Left renal cortex interstitium (tissue), 4 donors: ENCODE data around the gene DOHH. TPM values are rescaled to one million over a fixed set of nuclear protein-coding genes. Genes with fewer than 3 reads are reported as not detected.

Experiments
- DNase-seq, 4 donors: peaks; one replicate each; pipeline ENCODE4 v3.0.0-alpha.2; 2013; ENCODE audit warnings: low read depth in 4 of 4, low spot score in 2 of 4, missing footprints in 1 of 4
- polyA plus RNA-seq, 4 donors: library from polyadenylated mRNA; unstranded; fragments of 120-200 nt; gene quantifications; one replicate each; pipeline ENCODE4 v1.2.1, GENCODE V29; 2013; ENCODE audit not compliant: insufficient read length in 4 of 4

The DOHH gene, protein sequence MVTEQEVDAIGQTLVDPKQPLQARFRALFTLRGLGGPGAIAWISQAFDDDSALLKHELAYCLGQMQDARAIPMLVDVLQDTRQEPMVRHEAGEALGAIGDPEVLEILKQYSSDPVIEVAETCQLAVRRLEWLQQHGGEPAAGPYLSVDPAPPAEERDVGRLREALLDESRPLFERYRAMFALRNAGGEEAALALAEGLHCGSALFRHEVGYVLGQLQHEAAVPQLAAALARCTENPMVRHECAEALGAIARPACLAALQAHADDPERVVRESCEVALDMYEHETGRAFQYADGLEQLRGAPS
- polyA plus RNA-seq: 10 to 100 TPM in 2 of 4 donors, 1 to 10 TPM in 2; 6.2 to 11.6 (median 10.1) TPM

DNA sequence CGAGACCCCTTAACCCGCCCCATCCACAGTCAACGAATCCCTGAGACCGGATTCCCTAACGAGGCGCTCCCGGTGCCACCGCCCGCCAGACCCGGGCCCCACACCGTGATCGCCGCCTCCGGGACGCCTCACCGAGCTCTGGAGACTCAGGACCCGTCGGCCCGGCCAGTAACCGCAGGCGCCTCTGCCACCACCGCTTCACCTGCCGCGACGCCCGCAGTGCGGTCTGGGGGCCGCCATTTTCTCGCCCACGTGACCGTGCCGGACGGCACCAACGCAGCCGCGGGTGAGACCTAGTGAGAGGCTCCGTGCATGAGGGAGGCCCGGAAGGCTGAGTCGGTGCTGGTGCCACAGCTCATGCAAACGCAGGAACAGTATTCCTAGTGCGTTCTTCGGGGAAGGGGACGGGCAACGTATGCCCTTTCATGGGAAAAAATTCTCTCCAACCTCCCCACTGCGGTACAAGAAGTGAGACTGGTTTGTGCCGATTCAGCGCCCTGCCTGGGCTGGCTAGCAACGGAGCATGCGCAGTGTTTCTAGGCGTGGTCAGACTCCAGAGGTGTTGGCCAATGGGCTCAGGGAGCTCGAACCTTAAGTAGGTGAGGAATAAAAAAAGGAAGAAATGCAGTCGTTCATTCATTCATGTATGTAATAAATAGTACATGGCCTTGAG lies at the start of gene DOHH:
DOHH (minus strand) TSS at position 246 of the 673 bp plus-strand sequence. CDS start 3,860 bp downstream, outside the sequence.
- DNase-seq: peak; percentile 94 to 96 (median 96)

DNA sequence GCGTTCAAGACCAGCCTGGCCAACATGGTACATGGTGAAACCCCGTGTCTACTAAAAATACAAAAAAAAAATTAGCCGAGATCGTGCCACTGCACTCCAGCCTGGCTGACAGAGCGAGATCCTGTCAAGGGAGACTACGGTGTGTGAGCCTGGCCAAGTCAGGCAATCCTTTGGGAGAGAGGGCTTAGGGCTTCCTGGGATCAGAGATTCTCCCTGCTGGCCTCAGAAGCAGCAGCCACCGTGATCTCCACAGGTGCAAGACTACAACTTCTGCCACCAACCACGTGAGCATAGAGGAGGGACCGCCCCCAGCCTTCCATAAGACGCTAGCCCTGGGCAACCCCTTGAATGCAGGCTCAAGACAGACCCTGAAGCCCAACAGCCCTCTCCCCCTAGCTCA lies 49.3 kb upstream of the DOHH start:
- DNase-seq: no peak

DNA sequence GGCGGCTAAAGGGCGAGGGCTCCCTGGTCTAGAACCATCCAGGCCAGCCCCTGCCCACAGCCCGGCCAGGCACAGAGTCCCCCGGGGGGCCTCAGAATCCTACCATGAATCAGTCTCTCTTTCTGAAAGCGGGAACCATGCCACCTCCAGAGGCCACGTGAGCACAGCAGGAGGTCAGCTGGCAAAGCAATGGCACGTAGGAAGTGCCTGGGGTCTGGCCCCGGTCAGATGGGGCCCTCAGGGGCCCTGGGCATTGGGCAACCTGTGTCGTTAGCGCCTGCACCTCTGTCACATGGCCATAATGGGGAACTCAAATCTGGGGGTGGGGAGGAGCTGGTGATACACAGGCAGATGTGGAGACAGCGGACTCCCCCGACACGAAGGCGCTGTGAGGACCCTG lies 48.1 kb upstream of the DOHH start:
- no peak for DNase-seq

DNA sequence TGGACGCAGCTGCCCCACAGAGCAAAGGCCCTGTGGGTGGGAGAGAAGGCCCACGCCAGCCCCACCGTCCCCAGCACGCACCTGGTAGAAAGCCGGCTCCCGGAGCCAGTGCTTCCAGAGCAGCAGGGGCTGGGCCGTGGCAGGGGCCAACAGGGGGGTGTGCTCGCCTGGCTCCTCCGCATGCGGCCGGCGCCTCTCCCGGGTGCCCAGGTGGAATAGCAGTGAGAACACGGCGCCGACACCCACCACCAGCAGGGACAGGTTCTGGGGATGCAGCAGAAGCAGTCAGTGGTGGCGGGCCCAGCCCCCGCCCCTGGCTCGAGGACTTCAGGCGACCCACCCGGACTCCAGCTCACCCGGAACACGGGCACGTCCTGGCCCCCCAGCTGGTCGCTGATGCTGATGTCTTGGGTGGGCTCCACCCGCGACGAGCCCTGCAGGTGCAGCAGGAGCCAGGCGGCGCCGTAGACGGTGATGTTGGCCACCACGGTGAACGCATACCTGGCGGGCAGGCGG lies 47.4 kb upstream of the DOHH start:
- DNase-seq: no peak

DNA sequence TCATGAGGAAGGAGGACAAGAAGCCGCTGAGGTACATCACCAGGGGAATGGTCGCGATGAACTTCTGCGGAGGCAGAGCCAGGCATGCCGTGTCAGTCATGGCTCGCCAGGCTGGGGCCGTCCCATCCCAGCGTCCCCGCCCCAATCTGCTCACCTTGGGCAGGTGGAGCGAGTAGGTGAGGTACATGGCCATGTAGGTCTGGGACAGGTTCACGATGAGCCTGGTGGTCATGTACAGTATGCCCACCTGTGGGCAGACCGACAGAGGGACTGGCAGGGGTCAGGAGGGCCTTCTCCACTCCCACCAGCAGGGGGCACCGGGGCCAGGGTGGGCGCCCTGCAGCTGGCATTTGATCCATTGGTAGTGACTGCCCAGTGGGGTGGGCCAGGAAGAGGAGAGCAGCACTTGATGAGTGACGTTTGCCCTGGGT lies 46.8 kb upstream of the DOHH start:
- DNase-seq: no peak

DNA sequence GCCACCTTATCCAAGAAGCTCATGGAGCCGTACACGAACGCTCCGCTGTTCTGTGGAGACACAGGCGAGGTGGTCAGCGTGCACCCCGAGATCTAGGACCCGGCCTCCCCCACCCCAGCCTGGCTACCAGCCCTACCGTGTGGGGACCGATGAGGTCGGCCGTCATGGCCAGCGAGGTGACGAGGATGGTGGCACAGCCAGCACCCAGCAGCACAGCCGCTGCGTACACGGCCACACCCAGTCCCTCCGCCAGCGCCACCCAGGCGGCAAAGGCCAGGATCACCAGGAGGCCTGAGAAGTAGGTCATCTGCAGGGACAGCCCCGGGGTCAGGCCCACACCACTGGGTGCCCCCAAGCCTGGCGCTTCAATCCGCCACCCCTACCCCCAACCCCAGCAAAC lies 45.6 kb upstream of the DOHH start:
- no peak for DNase-seq

DNA sequence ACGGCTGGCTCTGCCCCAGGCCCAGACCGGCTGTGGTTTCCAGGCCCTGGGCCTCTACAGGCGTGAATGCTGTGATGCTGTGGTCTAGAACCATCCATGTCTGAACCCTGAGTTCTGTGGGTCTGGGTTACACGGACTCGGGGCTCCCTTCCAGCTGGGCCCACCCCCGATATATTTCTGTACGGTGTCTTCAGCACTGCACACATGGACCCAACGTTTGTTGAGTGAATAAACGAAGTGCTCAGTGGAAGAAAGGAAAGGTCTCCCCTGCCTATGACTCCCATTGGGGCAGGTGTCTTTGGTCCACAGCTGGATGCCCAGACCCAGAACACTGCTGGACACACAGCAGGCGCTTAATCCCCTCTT lies 45.2 kb upstream of the DOHH start:
- DNase-seq: no peak

DNA sequence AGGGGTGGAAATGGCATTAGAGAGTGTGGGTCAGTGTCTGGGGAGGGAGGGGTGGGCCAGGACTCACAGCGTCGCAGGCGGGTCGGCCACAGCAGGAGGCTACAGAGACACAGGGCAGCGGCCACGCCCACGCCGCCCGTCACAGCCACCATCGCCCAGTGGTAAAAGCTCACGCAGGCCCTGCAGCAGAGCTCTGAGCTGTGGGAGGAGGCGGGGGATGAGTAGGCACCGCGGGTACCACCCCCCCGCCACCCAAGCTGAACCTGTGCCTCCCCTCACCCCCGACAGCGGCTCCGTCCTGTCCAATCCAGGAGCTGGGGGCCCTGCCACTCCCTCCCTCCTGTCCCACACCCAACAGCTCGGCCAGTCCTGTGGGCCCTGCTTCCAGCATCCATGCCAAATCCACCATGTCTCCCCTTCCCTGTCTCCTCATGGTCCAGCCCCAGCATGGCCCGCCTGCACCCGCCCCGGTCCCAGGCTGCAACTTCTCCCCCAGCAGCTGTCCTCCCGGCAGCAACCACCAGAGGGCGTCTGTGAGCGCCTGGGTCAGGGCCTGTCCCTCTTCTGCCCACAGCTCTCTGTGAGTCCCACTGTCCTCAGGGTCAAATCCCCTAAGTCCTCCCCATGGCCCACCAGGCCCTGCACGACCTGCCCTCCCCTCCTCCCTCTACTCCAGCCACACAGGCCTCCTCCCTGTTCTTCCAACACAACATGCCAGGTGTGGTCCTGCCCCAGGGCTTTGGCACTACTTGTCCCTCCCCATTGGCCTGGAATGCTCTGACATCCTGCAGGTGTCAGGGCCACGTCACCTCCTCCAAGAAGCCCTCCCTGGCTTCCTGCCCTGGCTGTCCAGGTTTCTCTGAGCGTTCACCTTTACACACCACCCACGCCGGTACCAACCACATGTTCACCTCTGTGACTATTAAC lies 44.5 kb upstream of the DOHH start:
- DNase-seq: no peak

DNA sequence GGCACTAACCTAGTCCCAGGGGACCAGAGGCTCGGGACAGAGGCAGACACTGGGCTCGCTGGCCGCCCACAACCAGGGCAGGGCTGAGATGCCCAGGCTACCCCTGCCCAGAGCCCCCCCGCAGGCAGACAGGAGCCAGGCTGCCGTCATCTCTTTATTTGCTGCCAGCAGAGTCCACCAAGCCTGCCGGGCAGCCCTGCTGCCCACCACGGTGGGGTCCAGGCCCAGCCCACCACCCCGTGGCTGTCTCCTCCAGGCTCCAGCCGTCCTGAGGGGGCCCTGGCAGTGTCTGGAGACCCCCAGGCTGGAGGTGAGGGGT lies 43.5 kb upstream of the DOHH start:
- no peak for DNase-seq

DNA sequence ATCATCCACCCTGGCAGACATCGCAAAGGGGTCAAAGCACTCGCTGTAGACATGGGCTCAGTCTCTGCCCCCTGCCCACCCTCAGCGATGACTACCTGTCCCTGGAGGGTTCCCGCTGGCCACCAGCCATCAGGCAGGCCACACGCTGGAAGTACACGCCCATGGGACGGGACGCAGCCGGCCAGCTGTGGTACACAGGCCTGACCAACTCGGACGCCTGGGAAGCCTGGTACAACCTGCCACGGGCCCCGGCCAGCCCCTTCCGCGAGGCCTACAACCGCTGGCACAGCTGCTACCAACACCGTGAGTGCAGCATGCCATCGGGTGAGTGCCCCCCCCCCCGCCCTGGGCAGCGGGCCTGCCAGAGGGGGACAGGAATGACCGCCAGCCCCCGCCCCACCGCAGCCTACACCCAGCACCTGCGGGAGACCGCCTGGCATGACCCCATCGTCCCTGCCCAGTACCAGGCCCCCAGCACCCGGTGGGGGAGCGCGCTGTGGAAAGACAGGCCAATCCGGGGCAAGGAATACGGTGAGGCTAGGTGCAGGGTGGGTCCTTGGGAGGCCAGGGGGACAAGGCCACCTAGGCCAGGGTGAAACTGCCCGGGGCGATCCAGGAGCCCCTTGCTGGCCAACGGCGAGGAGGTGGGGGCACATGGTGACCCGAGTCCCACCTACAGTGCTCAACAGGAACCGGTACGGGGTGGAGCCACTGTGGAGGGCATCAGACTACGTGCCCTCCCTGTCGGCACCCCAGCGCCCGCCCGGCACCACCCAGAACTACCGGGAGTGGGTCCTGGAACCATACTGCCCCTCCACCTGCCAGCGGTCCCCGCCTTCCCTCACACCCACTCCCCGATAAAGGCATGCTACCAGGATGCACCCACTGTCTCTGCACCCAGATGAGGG lies 42.9 kb upstream of the DOHH start:
- DNase-seq: no peak

DNA sequence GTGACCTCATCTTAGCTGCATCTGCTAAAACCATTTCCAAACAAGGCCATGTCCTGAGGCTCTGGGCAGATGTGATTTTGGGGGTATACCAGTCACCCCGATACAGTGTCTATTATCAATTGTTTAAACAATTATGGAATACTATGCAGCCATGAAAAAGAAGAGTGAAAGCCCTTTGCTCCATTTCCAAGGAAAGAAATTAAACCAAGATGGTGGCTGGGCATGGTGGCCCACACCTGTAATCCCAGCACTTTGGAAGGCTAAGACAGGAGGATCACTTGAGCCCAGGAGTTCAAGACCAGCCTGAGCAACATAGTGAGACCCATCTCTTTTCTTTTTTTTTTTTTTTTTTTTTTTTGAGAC lies 39.3 kb upstream of the DOHH start:
- no peak for DNase-seq

DNA sequence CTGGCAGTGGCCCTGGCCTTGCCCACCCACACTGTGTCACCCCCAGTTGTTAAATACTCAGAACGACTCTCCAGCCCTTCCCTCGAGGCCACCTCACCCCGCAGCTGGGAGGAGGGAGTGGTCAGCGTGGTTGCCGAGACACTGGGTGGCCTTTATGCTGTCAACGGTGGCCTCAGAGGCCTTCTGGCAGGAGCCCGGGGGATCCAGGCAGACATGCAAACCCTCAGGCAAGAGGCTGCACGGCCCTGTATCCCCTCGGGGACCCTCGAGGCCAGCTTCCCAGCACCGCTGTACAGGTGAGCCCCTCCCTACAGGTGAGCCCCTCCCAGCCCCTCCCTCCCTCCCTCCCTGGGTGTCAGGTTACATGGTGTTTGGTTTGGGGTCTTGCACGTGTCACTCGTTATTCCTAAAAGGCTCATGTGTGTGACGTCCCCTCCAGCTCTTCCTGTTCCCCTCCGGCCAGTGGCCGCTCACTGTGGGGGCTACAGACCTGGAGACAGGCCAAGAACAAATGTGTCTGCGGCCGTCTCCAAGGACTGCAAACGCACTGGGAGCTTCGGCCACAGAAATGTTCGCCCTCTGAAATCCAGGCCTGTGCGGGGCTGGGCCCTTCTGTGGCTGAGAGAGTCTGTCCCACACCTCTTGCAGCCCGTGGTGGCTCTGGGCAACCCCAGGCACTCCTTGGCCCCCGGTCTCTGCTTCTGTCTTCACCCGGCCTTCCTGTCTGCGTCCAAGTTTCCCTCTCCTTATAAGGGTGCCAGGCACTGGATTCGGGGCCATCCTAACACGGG lies 38.7 kb upstream of the DOHH start, which contains the start of gene TEKTIP1:
TEKTIP1 (plus strand) TSS at position 210 of the 791 bp plus-strand sequence; CDS start at position 214, 4 bp downstream.
- no peak for DNase-seq

DNA sequence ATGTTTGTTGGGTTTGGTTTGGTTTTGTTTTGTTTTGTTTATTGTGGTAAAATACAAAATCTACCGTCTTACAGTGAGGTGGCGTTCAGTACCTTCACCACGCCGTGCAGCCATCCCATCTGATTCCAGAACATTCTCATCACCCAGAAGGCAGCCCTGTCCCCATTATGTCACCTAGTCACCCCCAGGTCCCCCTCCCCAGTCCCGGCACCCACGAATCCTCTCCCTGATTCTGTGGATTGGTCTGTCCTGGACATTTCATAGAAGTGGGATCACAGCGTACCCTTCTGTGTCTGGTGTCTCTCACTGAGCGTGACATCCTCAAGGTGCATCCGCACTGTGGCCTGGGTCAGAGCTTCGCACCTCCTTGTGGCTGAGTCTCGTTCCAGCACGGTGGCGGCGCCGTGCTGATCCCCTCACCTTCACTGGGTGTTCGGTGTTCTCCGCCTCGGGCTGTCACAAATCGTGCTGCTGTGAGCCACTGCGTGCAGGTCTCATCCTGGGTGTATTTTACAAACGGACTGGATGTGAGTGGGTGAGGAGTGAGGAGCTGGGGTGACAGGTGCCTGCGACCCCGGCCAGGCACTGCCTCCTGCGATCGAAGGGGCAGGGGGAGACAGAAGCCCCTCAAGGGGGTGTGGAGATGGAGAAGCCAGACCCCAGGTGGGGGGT lies 37.9 kb upstream of the DOHH start:
- DNase-seq: no peak

DNA sequence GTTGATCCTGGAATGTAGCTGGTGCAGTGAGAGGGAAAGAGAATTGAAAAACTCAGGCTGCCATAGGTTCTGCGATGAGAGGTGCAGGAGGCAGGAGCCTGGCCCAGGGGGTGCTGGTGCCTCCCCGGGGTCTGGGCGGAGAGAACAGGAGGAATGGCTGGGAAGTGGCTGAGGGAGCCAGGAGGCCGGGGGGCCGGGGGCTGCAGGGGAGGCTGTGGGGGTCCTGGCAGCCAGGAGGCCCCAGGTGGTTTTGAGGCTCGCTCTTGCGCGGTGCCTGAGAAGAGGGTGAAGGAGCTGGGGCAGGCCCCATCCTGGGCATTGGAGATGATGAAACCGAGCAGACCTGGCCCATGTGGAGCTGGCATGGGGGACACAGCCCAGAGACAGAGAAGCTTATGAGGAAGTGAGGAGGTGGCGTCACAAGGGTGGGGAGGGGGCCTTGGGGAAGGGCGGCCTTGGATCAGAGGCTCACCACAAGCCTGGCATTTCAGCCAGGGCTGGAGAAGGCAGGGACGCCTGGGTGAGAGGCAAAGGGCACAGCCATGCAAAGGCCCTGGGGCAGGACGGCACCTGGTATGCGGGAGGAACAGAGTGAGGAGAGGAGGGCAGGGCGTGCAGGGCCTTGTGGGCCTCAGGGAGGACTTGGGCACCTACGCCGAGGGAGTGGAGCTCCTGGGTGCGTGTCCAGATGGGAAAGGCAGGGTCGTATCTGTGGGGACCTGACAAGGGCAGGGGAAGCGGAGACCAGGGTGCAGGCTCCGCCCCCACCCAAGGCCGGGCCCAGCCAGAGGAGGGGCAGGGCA lies 37.2 kb upstream of the DOHH start:
- DNase-seq: no peak

DNA sequence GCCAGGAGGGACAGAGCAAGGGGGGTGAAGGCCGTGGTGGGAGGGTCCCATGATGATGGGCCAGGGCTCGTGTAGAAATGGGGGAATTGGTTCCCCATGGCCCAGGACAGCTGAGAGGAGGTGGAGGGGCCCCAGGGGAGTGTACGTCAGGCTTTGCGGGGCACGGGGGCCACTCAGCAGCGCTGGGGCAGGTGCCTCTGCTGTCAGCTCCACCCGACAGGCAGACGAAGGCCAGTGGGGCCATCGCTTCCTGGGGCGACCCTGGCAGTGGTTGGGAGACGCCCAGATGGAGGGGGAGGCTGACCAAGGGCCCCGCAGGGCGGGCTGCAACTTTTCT lies 36.6 kb upstream of the DOHH start:
- DNase-seq: no peak

DNA sequence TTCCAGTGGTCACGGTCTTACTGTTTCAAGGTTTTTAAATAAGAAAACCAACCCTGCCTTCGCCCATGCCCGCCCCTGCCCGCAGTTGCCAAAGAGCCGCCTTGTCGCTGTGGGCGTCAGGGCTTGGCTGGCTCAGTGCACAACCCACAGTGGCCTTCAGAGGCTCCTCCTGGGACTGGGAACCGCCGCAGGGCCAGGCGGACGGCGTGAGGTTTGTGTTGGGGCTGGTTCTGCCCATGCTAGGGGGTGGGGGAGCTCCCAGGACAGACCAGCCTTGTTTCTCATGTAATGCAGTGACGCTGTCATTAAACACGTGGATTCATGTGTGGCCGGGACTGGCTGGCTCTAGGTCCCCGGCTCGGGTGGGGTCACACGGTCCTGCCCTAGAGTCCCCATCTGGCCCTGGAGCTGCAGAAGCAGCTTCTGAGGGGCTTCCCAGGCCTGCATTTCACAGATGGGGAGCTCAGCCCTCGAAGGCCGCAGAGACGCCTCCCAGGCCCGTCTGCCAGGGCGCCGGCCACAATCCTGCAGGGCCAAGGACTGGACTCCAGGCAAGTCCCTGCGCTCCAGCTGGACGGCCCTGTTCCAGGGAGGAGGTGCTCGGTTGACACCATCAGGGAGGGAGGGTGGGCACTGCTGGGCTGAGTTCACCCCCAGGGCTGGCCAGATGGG lies 36.1 kb upstream of the DOHH start:
- DNase-seq: no peak

DNA sequence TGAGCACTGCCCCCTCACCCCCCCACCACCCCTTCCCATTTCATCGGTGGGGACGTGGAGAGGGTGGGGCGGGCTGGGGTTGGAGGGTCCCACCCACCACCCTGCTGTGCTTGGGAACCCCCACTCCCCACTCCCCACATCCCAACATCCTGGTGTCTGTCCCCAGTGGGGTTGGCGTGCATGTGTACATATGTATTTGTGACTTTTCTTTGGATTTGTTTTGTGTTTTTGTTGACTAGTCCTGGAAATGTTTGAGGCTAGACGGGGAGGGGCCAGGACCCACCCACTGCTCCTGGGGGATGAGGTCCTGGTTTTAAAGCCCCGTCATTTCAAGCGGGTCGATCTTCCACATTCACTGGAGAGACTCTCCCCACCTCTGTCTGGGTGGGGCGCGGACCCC lies 35.5 kb upstream of the DOHH start:
- DNase-seq: no peak
